Activated CD4-positive, alpha-beta memory T cell treated with anti-CD3 and anti-CD28 coated beads, Interleukin-2, amount 10 ng/mL, durations not matched to agents 7 days and 5 days (primary cell): ENCODE measurements around the gene OGDH. TPM values are rescaled to one million over a fixed set of nuclear protein-coding genes. Genes with fewer than 3 reads are reported as not detected.
"Not testable (repeated sequence)": the region's sequence is repeated elsewhere in the genome, so short reads cannot be mapped to it uniquely, and the experiment has no call there.

Experiments
- CTCF ChIA-PET: fragments of 350-600 bp; sonication (Branson Sonifier 250); formaldehyde crosslinking; loops from one replicate; lab custom pipeline; 2021; ENCODE audit warnings: antibody characterized with exemption, inconsistent platforms; lab: Charles Lee
- POLR2A ChIA-PET: fragments of 350-600 bp; sonication (Branson Sonifier 250); formaldehyde crosslinking; loops from one replicate; lab custom pipeline; 2021; ENCODE audit warnings: antibody characterized with exemption; lab: Charles Lee
- DNase-seq: peaks from one replicate; pipeline ENCODE4 v3.0.0-alpha.2; 2020
- H3K27ac Mint-ChIP-seq: one replicate; pipeline ENCODE4 v1.8.0; 2021; ENCODE audit warnings: mild to moderate bottlenecking, mixed read lengths
- H3K27me3 Mint-ChIP-seq: one replicate; pipeline ENCODE4 v1.8.0; 2021; ENCODE audit warnings: mixed read lengths
- H3K36me3 Mint-ChIP-seq: one replicate; pipeline ENCODE4 v1.8.0; 2021; ENCODE audit warnings: low read depth, mixed read lengths
- H3K4me1 Mint-ChIP-seq: one replicate; pipeline ENCODE4 v1.8.0; 2021; ENCODE audit warnings: mixed read lengths
- H3K4me3 Mint-ChIP-seq: one replicate; pipeline ENCODE4 v1.8.0; 2021; ENCODE audit warnings: mild to moderate bottlenecking, mixed read lengths
- H3K9me3 Mint-ChIP-seq: one replicate; pipeline ENCODE4 v1.8.0; 2021; ENCODE audit warnings: mixed read lengths
- total RNA-seq, 2 experiments: library from RNA; stranded (reverse); gene quantifications; one replicate each; pipeline ENCODE4 v1.2.3, GENCODE V29; 2021

OGDH gene
- total RNA-seq, 2 experiments from 2014 or later = 164 to 166 TPM

DNA sequence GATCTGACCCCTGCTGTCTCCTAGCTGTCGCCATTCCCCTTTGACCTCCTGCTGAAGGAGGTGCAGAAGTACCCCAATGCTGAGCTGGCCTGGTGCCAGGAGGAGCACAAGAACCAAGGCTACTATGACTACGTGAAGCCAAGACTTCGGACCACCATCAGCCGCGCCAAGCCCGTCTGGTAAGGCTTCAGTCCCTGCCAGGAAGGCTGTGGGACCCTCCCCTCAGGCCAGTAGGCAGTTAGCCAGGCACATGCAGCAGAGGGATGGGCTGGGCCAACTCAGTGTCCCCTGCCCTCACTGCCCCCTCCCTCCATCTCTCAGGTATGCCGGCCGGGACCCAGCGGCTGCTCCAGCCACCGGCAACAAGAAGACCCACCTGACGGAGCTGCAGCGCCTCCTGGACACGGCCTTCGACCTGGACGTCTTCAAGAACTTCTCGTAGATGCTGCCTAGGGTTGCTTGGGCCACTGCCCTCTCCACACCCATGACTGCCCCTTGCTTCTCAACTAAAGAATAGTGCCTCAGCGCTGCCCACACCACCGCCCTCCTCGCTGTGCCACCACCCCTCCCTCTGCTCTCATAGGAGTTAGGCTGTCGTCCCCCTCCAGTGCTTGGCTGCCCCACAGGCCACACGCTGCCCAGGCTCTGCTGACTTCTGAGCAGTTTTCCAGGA lies 101.3 kb downstream of the OGDH start:
- H3K27me3 Mint-ChIP-seq = no peaks in the 10 kb centered on the region
- no peak overlapping the region for H3K4me3 Mint-ChIP-seq
- H3K36me3 Mint-ChIP-seq = peaks cover 50% of the 10 kb centered on the region
- H3K4me1 Mint-ChIP-seq = peaks cover 13% of the 10 kb centered on the region
- H3K9me3 Mint-ChIP-seq = no peaks in the 10 kb centered on the region
- DNase-seq = no peak
- CTCF ChIA-PET = no interaction called here
- H3K27ac Mint-ChIP-seq = no peak overlapping the region
- POLR2A ChIA-PET = no interaction called here

DNA sequence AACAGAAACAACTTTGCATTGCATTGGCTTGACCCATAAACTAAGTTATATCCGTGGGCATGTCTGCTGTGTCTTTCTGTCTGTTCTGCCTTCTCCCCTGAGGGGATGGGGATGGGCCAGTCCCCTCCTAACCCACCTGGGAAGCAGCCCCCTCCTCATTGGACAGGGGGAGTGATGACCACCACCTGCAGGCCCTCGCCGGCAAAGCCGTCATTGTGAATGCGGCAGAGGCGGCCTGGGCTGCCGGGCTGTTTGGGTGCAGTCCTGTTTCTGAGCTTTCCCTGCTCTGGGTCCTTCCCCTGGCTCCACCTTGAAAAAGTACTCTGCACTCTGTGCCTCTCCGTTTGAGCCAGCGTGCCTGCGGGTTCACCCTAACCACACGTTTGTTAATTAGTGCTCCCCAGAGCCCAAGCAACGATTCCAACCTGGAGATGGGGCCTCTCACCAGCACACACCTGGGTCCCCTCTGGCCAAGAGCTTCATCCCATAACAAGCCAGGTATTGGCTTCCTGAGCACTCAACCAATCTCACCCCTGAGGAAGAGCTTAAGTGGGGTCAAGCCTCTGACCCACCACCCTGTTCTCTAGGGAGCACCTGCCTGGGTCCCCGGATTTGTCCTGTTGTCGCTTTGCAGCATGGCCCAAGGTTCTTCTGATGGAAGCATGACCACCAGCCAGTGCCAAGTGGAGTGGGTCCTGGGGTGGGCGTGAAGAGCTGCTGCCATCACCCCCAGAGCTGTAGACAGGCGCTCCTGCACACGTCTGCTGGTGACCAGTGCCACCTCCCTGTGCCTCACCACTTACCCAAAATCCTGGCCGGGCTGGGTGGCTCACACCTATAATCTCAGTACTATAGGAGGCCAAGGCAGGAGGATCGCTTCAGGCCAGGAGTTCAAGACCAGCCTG lies 102.8 kb downstream of the OGDH start:
- no peaks in the 10 kb centered on the region for H3K9me3 Mint-ChIP-seq
- no peak overlapping the region for H3K4me3 Mint-ChIP-seq
- peak overlapping the region; percentile 29 for H3K27ac Mint-ChIP-seq
- H3K27me3 Mint-ChIP-seq = no peaks in the 10 kb centered on the region
- ChIA-PET CTCF (interaction anchor here (0.7 kb wide), 1 partner anchor 103 kb away, joined by 3 read pairs; no protein-coding TSS in a partner anchor), POLR2A (interaction anchor here (0.6 to 1.2 kb wide), 3 partner anchors 8 to 71 kb away, joined by 3 to 5 read pairs (median 4); no protein-coding TSS in a partner anchor)
- peaks cover 16% of the 10 kb centered on the region for H3K4me1 Mint-ChIP-seq
- peaks cover 44% of the 10 kb centered on the region for H3K36me3 Mint-ChIP-seq
- no peak for DNase-seq

DNA sequence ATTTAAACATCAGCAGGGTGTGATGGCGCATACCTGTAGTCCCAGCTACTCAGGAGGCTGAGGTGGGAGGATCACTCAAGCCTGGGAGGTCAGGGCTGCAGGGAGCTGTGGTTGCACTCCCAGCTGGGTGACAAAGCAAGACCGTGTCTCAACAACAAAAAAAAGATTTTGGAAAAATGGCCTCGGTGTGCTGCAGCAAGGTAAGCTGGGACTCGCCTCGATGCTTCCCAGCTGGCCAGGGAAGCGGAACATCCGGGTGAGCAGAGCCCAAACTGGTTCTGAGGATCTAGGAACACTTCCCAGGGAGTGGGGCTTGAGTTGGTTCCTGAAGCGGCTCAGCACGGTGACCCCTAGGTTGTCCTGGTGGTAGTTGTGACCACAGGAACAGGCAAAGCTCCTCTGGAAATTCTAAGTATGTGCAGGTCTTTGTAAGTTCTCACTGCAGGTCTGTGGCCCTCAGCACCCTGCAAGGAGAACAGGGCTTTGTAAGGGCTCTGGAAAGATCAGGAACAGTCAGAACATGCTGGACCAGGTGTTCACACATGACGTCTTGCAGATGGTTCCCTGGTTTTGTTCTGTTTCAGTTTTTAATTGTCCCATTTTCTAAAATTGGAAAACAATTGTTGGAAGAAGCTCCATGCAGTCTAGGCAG lies 103.6 kb downstream of the OGDH start:
- H3K27ac Mint-ChIP-seq = no peak overlapping the region
- H3K27me3 Mint-ChIP-seq = no peaks in the 10 kb centered on the region
- no peak for DNase-seq
- ChIA-PET CTCF (no interaction called here), POLR2A (interaction anchor here (0.6 to 1.2 kb wide), 3 partner anchors 9 to 71 kb away, joined by 3 to 5 read pairs (median 4); no protein-coding TSS in a partner anchor)
- no peaks in the 10 kb centered on the region for H3K9me3 Mint-ChIP-seq
- H3K36me3 Mint-ChIP-seq = peaks cover 41% of the 10 kb centered on the region
- H3K4me3 Mint-ChIP-seq = no peak overlapping the region
- H3K4me1 Mint-ChIP-seq = peaks cover 16% of the 10 kb centered on the region

DNA sequence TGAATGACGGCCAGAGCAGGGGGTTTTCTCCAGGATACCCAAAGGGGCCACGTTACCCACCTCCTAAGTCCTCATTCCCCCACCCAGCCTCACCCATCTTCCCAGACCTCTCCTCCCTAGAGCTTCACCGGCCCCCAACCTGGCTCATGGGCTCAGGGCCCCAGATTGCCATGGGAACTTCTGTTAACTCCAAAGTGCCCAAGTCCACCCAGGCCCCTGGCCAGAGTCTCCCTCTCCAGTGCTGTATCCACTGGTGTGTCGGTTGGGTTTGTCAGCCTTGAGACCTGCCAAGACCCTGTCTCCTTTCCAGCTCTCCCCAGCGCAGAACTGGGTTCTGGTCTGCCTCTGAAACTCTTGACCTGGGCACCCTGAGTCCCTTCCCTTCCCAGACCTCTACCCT lies 105.1 kb downstream of the OGDH start:
- no peak overlapping the region for H3K4me3 Mint-ChIP-seq
- peaks cover 16% of the 10 kb centered on the region for H3K4me1 Mint-ChIP-seq
- ChIA-PET POLR2A (no interaction called here), CTCF (no interaction called here)
- no peaks in the 10 kb centered on the region for H3K27me3 Mint-ChIP-seq
- no peak overlapping the region for H3K27ac Mint-ChIP-seq
- H3K9me3 Mint-ChIP-seq = no peaks in the 10 kb centered on the region
- DNase-seq = no peak
- peaks cover 33% of the 10 kb centered on the region for H3K36me3 Mint-ChIP-seq

DNA sequence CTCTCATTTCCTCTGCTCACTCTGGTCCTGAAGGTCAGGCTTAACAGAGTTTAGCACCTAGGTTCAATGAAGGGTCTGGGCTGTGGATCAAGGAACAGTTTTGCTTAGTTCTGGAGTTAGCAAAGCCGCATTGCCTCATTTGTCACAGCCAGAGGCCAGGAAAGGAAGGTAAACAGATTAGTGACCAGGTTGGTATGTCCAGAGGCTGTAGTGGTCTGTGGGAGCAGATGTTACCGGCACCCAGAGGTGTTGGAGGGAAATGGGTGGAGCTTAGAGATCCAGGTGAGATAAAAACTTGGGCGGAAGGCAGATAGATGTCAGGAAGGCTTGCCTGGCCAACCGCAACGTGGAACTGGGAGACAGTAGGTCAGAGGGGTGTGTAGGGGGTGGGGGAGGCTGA lies 105.6 kb downstream of the OGDH start:
- Mint-ChIP-seq H3K27me3 (no peaks in the 10 kb centered on the region), H3K9me3 (no peaks in the 10 kb centered on the region), H3K27ac (no peak overlapping the region), H3K4me3 (no peak overlapping the region), H3K4me1 (peaks cover 16% of the 10 kb centered on the region), H3K36me3 (peaks cover 31% of the 10 kb centered on the region)
- ChIA-PET POLR2A (no interaction called here), CTCF (no interaction called here)
- DNase-seq = no peak

DNA sequence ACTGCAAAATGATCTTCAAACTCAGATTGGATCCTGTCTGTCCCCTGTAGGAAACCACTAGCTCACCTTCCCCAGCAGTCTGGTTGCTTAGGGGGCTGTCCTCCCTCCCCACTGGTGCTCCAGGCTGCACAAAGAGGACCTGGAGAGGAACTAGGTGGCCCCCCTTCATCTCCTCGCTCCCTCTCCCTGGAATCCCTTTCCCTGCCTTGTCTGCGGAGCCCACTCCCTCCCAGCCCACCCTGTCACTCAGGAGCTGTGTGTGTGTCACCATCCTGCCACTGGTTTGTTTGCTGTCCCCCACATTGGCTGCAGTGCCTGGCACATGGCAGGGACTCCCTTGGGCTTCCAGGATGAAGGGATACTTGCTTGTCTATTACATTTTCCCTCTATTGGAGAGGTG lies 106.7 kb downstream of the OGDH start:
- POLR2A ChIA-PET = no interaction called here
- Mint-ChIP-seq H3K36me3 (peaks cover 19% of the 10 kb centered on the region), H3K27me3 (no peaks in the 10 kb centered on the region), H3K4me3 (no peak overlapping the region), H3K4me1 (peaks cover 16% of the 10 kb centered on the region), H3K9me3 (no peaks in the 10 kb centered on the region), H3K27ac (no peak overlapping the region)
- no peak for DNase-seq
- CTCF ChIA-PET = no interaction called here

DNA sequence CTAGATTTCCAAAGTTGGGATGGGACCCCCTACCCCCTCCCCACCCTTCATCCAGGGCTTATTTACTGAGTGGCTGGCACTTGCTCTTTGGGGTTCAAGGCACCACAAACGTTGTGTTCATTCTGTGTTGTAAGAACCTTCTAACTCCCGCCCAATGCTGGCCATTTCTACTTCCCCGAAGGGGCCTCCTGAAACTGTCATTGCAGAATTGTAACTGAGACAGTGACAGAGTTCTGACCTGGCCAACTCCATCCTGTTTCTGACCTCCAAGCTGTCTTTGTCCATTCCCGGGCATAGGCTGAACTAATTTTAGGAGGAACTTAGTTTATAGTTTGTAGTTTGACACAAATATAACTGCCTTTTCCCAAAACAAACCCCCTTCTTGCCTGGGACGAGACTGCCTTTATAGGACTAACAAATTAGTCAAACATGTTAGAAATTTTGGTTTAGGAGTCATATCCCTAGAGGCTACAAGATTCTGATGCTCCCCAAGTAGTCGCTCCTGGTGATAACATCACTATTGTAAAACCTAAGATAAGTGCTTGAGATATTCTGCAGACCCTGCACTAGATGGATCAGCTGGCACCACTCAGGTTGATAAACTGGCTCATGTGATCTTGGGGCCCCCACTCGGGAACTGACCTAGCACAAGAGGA lies 107.4 kb downstream of the OGDH start:
- H3K9me3 Mint-ChIP-seq = no peaks in the 10 kb centered on the region
- H3K4me1 Mint-ChIP-seq = peaks cover 16% of the 10 kb centered on the region
- no peaks in the 10 kb centered on the region for H3K27me3 Mint-ChIP-seq
- CTCF ChIA-PET = no interaction called here
- POLR2A ChIA-PET = no interaction called here
- H3K27ac Mint-ChIP-seq = no peak overlapping the region
- no peak for DNase-seq
- H3K36me3 Mint-ChIP-seq = peaks cover 19% of the 10 kb centered on the region
- no peak overlapping the region for H3K4me3 Mint-ChIP-seq

DNA sequence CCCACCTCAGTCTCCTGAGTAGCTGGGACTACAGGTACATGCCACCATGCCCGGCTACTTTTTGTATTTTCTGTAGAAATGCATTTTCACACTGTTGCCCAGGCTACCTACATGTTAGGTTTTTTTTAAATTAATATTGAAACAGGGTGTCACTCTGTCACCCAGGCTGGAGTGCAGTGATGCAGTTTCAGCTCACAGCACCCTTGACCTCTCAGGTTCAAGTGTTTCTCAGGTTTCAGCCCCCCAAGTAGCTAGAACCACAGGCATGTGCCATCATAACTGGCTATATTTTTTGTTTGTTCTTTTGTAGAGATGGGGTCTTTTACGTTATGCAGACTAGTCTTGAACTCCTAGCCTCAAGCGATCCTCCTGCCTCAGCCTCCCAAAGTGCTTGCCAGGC lies 109.8 kb downstream of the OGDH start:
- ChIA-PET POLR2A (no interaction called here), CTCF (no interaction called here)
- Mint-ChIP-seq H3K27me3 (no peaks in the 10 kb centered on the region), H3K4me1 (peaks cover 14% of the 10 kb centered on the region), H3K36me3 (no peaks in the 10 kb centered on the region), H3K9me3 (peaks cover 2% of the 10 kb centered on the region), H3K27ac (no peak overlapping the region), H3K4me3 (no peak overlapping the region)
- DNase-seq = no peak

DNA sequence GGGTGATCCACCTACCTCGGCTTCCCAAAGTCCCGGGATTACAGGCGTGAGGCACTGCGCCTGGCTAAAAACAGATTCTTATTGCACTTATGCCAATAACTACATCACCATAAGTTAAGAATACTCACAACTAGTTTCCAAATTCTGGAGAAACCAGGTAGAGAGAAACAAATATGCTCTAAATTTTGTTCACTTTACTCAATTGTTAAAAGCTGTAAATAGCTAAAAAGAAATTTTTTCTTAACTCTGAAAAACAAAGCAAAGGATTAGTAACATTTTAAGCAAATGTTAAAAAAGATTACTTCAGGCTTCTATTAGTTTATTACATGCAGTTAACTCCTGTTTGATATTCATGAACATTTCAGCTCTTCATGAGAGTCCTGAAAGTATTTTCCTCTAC lies 113.9 kb downstream of the OGDH start:
- peaks cover 2% of the 10 kb centered on the region for H3K9me3 Mint-ChIP-seq
- CTCF ChIA-PET = no interaction called here
- POLR2A ChIA-PET = interaction anchor here (0.9 kb wide), 1 partner anchor 10 kb away, joined by 3 read pairs; no protein-coding TSS in a partner anchor
- H3K27ac Mint-ChIP-seq = no peak overlapping the region
- DNase-seq = no peak
- H3K36me3 Mint-ChIP-seq = no peaks in the 10 kb centered on the region
- no peak overlapping the region for H3K4me3 Mint-ChIP-seq
- H3K4me1 Mint-ChIP-seq = no peaks in the 10 kb centered on the region
- H3K27me3 Mint-ChIP-seq = no peaks in the 10 kb centered on the region

DNA sequence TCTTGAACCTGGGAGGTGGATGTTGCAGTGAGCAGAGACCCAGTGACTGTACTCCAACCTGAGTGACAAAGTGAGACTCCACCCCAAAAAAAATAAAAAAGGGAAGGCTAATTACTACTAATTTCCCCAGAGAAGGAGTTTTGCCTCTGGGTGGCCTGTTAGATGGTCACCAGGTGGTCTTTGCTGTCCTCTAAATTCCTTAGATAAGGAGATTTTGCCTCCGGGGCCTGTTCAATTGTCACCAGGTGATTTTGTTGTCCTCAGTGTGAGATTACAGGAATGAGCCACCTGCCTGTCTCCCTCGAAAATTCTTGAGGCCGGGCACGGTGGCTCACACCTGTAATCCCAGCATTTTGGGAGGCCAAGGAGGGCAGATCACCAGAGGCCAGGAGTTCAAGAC lies 117.8 kb downstream of the OGDH start:
- Mint-ChIP-seq H3K36me3 (no peaks in the 10 kb centered on the region), H3K27me3 (peaks cover 5% of the 10 kb centered on the region), H3K27ac (no peak overlapping the region), H3K4me3 (no peak overlapping the region), H3K9me3 (peaks cover 2% of the 10 kb centered on the region), H3K4me1 (peaks cover 3% of the 10 kb centered on the region)
- DNase-seq = no peak
- POLR2A ChIA-PET = no interaction called here
- CTCF ChIA-PET = no interaction called here

DNA sequence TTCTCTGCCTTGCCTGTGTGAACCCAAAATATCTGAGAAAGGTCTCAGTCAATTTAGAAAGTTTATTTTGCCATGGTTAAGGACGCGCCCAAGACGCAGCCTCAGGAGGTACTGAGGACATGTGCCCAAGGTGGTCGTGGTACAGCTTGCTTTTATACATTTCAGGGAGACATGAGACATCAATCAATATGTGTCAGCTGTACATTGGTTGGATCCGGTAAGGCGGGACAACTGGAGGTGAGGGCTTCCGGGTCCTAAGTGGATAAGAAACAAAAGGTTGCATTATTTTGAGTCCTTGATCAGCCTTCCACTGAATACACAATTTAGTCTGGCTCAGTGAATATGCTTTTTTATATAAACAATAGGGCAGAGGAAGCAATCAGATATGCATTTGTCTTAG lies 119.8 kb downstream of the OGDH start:
- H3K9me3 Mint-ChIP-seq, H3K27ac Mint-ChIP-seq, H3K4me3 Mint-ChIP-seq, POLR2A ChIA-PET, H3K4me1 Mint-ChIP-seq, H3K27me3 Mint-ChIP-seq, CTCF ChIA-PET, H3K36me3 Mint-ChIP-seq, DNase-seq: not testable (repeated sequence)

DNA sequence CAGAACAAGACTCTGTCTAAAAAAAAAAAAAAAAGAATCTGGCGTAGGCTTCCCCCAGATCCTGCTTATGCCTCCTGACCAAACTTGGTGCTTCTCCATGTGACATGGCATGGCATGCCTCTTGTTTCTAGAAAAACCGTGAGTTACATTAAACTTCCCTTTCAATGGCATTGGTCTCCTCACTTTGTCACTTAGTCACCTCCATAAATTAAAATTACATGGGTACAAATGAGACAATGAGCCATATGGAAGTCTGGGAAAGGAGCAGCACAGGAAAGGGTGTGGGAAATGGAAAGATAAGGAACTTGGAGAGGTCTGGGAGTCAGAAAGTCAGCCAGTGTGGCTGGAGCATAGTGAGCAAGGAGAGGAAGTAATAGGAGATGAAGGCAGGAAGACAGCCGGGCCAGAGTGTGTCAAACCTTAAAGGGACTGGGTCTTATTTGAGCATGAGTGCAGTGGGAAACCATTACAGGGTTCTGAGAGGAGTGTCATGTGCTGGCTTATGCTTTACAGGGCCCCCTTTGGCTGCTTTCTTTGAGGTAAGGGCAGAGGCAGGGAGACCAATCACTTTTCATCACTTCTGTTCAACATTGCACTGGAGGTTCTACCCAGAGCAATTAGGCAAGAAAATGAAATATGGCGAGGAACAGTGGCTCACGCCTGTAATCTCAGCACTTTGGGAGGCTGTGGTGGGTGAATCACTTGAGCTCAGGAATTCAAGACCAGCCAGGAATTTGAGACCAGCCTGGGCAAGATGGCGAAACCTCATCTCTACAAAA lies 120.9 kb downstream of the OGDH start:
- H3K36me3 Mint-ChIP-seq = no peaks in the 10 kb centered on the region
- ChIA-PET CTCF (no interaction called here), POLR2A (no interaction called here)
- no peak overlapping the region for H3K4me3 Mint-ChIP-seq
- H3K27ac Mint-ChIP-seq = no peak overlapping the region
- peaks cover 9% of the 10 kb centered on the region for H3K27me3 Mint-ChIP-seq
- no peak for DNase-seq
- H3K9me3 Mint-ChIP-seq = no peaks in the 10 kb centered on the region
- peaks cover 3% of the 10 kb centered on the region for H3K4me1 Mint-ChIP-seq
